NB4 (cell line): ENCODE data around the gene SWT1.

Experiments
- DNase-seq: peaks from one replicate; pipeline ENCODE4 v3.0.0; 2010; ENCODE audit warnings: low read depth
- H3K4me3 ChIP-seq: one replicate; pipeline ENCODE4 v1.5.1; 2011; ENCODE audit warnings: mild to moderate bottlenecking, low read depth, low read length, moderate library complexity
- CTCF ChIP-seq: IDR thresholded peaks from one replicate; pipeline ENCODE4 v1.5.1; 2012; ENCODE audit warnings: low read depth, low read length
- MYC ChIP-seq: IDR thresholded peaks from 2 replicates; pipeline ENCODE4 v1.6.1; 2011; ENCODE audit warnings: low read depth, low read length
- POLR2A ChIP-seq: IDR thresholded peaks from 2 replicates; pipeline ENCODE4 v1.6.1; 2011; ENCODE audit warnings: mild to moderate bottlenecking; ENCODE audit not compliant: insufficient read length; ENCODE audit errors: extremely low read depth
- TF ChIP-seq, protein P1 (sequence below): IDR thresholded peaks from 2 replicates; pipeline ENCODE4 v1.6.1; 2011; ENCODE audit warnings: low read depth, low read length

The SWT1 gene

GRCh38 chr1:185260611-185261010 is 103.6 kb downstream of the SWT1 start:
- no peak overlapping the region for H3K4me3 ChIP-seq
- TF ChIP-seq POLR2A (no peak), MYC (no peak), CTCF (no peak)
- TF ChIP-seq, protein P1, sequence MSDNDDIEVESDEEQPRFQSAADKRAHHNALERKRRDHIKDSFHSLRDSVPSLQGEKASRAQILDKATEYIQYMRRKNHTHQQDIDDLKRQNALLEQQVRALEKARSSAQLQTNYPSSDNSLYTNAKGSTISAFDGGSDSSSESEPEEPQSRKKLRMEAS: no peak
- no peak for DNase-seq

GRCh38 chr1:185262151-185262550 is 105.2 kb downstream of the SWT1 start:
- DNase-seq: no peak
- TF ChIP-seq CTCF: no peak
- H3K4me3 ChIP-seq: no peak overlapping the region

- TF ChIP-seq, protein P1: no peak
- TF ChIP-seq CTCF (no peak), MYC (no peak), POLR2A (no peak)
- no peak for DNase-seq
- no peak overlapping the region for H3K4me3 ChIP-seq
These were observed 106.3 kb downstream of the SWT1 start for GRCh38 chr1:185263292-185263691.

GRCh38 chr1:185263780-185264179 is 106.8 kb downstream of the SWT1 start:
- H3K4me3 ChIP-seq: no peak overlapping the region
- DNase-seq: no peak
- TF ChIP-seq POLR2A (no peak), CTCF (no peak), MYC (no peak)
- TF ChIP-seq, protein P1: no peak

GRCh38 chr1:185265314-185265713 is 108.3 kb downstream of the SWT1 start:
- TF ChIP-seq, protein P1: no peak
- no peak for TF ChIP-seq CTCF
- no peak for TF ChIP-seq POLR2A
- TF ChIP-seq MYC: no peak
- no peak overlapping the region for H3K4me3 ChIP-seq
- no peak for DNase-seq

DNA sequence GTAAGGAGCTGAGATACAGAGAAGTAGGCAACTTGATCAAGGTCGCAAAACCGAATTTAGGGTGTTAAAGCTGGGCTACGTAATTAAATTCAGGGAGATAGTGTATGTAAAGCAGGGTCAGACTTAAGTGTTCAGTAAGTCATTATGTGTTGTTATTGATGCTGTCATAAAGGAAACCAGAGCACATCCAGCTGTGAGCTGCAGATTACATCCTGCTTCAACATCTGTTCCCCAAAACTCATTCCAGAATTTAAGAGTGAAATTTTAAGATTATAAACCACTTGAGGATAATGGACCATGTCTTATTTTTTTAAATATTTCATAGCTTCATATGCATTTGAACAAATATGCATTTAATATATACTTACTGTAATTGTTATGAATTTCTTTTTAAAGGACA is 110.3 kb downstream of the SWT1 start:
- no peak overlapping the region for H3K4me3 ChIP-seq
- no peak for DNase-seq
- TF ChIP-seq POLR2A (no peak), CTCF (no peak), MYC (no peak)
- TF ChIP-seq, protein P1: no peak
